ENCODE results near the gene SPATA9. TPM values are rescaled to one million over a fixed set of nuclear protein-coding genes. Genes with fewer than 3 reads are reported as not detected.

SPATA9 gene
- total RNA-seq, 2 experiments from 2014 or later: not detected

- H3K36me3 ChIP-seq (ENCODE audit: insufficient read depth, low read length): no peaks in the 10 kb centered on the region
- H3K79me2 ChIP-seq (ENCODE audit: insufficient read depth, low read depth, low read length): no peaks in the 10 kb centered on the region
- no peak overlapping the region for H3K27ac ChIP-seq (ENCODE audit: low read depth, low read length, poor library complexity, severe bottlenecking)
- ChIA-PET POLR2A (no interaction called here), CTCF (ENCODE audit: unreplicated experiment) (no interaction called here)
- no peak overlapping the region for H3K4me2 ChIP-seq (ENCODE audit: low read length)
- TF ChIP-seq CTCF (conservative IDR thresholded peaks at IDR 0.05; ENCODE audit: low read length) (no peak), EZH2phosphoT487 (IDR thresholded peaks at IDR 0.05; ENCODE audit: borderline replicate concordance, low read depth, low read length) (no peak)
- no peaks in the 10 kb centered on the region for H3K9me3 ChIP-seq (ENCODE audit: low read length)
- intact Hi-C loops (cut with micrococcal nuclease; ENCODE audit: unreplicated experiment): no loop called here
- H3K4me3 ChIP-seq (ENCODE audit: low read depth, low read length, poor library complexity, severe bottlenecking): no peak overlapping the region
- DNase-seq (ENCODE audit: low spot score): no peak
- H3K9me2 ChIP-seq (ENCODE audit: insufficient read depth, low read length): no peaks in the 10 kb centered on the region
- H2AFZ ChIP-seq (ENCODE audit: low read length): no peak overlapping the region
- H3K4me1 ChIP-seq (ENCODE audit: insufficient read depth, low read length, poor library complexity, severe bottlenecking): no peaks in the 10 kb centered on the region
- BruUV-seq (replicated peaks): no TSS peak
- no peaks in the 10 kb centered on the region for H4K20me1 ChIP-seq (ENCODE audit: insufficient read depth, low read length)
These were observed 1.6 kb upstream of the SPATA9 start for GRCh38 chr5:95684361-95684760.

- DNase-seq (ENCODE audit: low spot score): no peak
- no peak overlapping the region for H2AFZ ChIP-seq (ENCODE audit: low read length)
- no peaks in the 10 kb centered on the region for H4K20me1 ChIP-seq (ENCODE audit: insufficient read depth, low read length)
- no peak overlapping the region for H3K4me2 ChIP-seq (ENCODE audit: low read length)
- no TSS peak for BruUV-seq (replicated peaks)
- no peaks in the 10 kb centered on the region for H3K36me3 ChIP-seq (ENCODE audit: insufficient read depth, low read length)
- no peaks in the 10 kb centered on the region for H3K9me2 ChIP-seq (ENCODE audit: insufficient read depth, low read length)
- TF ChIP-seq EZH2phosphoT487 (IDR thresholded peaks at IDR 0.05; ENCODE audit: borderline replicate concordance, low read depth, low read length) (no peak), CTCF (conservative IDR thresholded peaks at IDR 0.05; ENCODE audit: low read length) (no peak)
- ChIA-PET POLR2A (interaction anchor here (0.6 to 1.1 kb wide), 3 partner anchors 26 to 171 kb away, joined by 3 to 4 read pairs (median 3); partner anchors contain the start of gene RFESD), CTCF (ENCODE audit: unreplicated experiment) (no interaction called here)
- H3K27ac ChIP-seq (ENCODE audit: low read depth, low read length, poor library complexity, severe bottlenecking): no peak overlapping the region
- no peaks in the 10 kb centered on the region for H3K9me3 ChIP-seq (ENCODE audit: low read length)
- H3K4me3 ChIP-seq (ENCODE audit: low read depth, low read length, poor library complexity, severe bottlenecking): no peak overlapping the region
- no peaks in the 10 kb centered on the region for H3K4me1 ChIP-seq (ENCODE audit: insufficient read depth, low read length, poor library complexity, severe bottlenecking)
- H3K79me2 ChIP-seq (ENCODE audit: insufficient read depth, low read depth, low read length): no peaks in the 10 kb centered on the region
- intact Hi-C loops (cut with micrococcal nuclease; ENCODE audit: unreplicated experiment): no loop called here
These were observed 9.7 kb downstream of the SPATA9 start for GRCh38 chr5:95673081-95673480.

DNA sequence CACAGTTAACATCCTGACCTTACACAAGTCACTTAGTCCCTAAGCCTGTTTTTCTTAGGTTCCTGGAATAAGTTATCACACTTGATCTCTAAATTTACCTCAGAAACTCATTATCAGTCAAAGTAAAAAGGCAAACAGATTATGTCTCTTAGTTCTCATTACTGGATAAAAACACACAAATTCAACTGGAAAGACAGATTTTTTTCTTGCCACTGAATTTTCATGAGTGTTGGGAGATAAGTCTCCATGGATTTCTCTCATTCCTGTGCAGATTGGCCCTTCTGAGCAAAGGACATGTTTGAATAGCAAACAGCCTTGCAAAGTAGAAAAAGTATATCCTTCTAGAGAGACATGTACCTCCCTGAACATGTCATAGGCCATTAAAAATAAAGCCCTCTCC lies 10.2 kb downstream of the SPATA9 start:
- CTCF ChIA-PET (ENCODE audit: unreplicated experiment): no interaction called here
- H3K9me2 ChIP-seq (ENCODE audit: insufficient read depth, low read length): no peaks in the 10 kb centered on the region
- H4K20me1 ChIP-seq (ENCODE audit: insufficient read depth, low read length): no peaks in the 10 kb centered on the region
- no peak for TF ChIP-seq CTCF (conservative IDR thresholded peaks at IDR 0.05; ENCODE audit: low read length)
- TF ChIP-seq EZH2phosphoT487 (IDR thresholded peaks at IDR 0.05; ENCODE audit: borderline replicate concordance, low read depth, low read length): no peak
- POLR2A ChIA-PET: no interaction called here
- H3K4me3 ChIP-seq (ENCODE audit: low read depth, low read length, poor library complexity, severe bottlenecking): no peak overlapping the region
- no peak overlapping the region for H3K27ac ChIP-seq (ENCODE audit: low read depth, low read length, poor library complexity, severe bottlenecking)
- DNase-seq (ENCODE audit: low spot score): no peak
- no peaks in the 10 kb centered on the region for H3K36me3 ChIP-seq (ENCODE audit: insufficient read depth, low read length)
- no peak overlapping the region for H3K4me2 ChIP-seq (ENCODE audit: low read length)
- H3K9me3 ChIP-seq (ENCODE audit: low read length): no peaks in the 10 kb centered on the region
- no peaks in the 10 kb centered on the region for H3K4me1 ChIP-seq (ENCODE audit: insufficient read depth, low read length, poor library complexity, severe bottlenecking)
- H3K79me2 ChIP-seq (ENCODE audit: insufficient read depth, low read depth, low read length): no peaks in the 10 kb centered on the region
- H2AFZ ChIP-seq (ENCODE audit: low read length): no peak overlapping the region
- intact Hi-C loops (cut with micrococcal nuclease; ENCODE audit: unreplicated experiment): no loop called here
- no TSS peak for BruUV-seq (replicated peaks)
